GM19035 (cell line): ENCODE data around the gene GLS2.
"Not testable (repeated sequence)": the region's sequence is repeated elsewhere in the genome, so short reads cannot be mapped to it uniquely, and the experiment has no call there.

Source experiments
- ATAC-seq: cut with Tn5 transposase; IDR thresholded peaks from one replicate; pipeline ENCODE4 v1.9.1; 2021; ENCODE audit not compliant: unreplicated experiment

GLS2 gene

DNA sequence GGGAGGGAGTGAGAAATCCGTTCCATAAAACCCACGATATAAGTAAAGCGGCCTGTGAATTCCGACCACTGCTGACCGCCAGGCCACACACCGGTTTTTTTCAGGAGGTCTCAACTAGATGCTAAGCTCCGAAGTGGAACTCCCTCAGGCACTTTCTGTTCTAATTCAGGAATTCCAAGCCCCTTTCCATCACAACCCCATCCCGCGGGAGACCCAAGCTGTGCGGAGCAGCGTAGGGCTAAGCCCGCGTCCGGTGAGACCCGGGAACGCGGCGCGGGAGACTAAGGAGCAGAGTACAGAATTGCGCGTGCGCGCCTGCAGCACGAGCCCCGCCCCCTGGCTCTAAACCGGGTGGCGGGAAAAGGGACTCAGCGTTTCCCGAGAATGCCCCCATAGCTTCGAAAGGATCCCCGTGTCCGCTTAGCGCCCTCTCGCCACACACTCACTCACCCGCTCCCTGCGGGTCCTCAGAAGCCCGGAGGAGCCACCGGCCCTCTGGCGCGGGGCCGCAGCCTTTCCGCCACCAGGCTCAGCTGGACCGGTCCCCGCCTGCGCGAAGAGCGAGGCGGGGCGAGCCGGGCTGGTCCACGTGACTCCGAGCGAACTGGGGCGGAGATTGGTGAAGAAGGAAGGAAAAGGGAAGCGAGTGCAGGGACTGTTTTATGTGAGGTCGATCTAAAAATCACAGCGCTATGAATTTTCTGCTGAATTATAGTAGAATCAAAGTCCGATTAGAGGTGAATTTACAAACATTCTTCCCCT lies 38.9 kb downstream of the GLS2 start, which contains the start of gene TIMELESS:
Gene TIMELESS (minus strand): TSS at position 567 of the 762 bp plus-strand sequence. CDS start 15,256 bp downstream, outside the sequence.
- ATAC-seq = peak; percentile 97

DNA sequence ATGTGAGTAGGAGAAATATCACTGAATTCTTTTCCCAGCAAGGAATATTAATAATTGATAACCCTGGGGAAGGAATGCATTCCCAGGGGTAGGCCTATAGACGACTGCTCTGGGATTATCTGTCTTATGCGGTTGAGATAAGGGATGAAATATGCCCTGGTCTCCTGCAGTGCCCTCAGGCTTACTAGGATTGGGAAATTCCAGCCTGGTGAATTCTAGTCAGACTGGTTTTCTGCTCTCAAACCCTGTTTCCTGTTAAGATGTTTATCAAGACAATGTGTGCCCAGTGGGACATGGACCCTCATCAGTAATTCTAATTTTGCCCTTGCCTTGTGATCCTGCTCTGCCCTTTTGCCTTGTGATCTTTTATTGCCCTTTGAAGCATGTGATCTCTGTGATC lies 44.8 kb downstream of the GLS2 start:
- ATAC-seq = not testable (repeated sequence)

DNA sequence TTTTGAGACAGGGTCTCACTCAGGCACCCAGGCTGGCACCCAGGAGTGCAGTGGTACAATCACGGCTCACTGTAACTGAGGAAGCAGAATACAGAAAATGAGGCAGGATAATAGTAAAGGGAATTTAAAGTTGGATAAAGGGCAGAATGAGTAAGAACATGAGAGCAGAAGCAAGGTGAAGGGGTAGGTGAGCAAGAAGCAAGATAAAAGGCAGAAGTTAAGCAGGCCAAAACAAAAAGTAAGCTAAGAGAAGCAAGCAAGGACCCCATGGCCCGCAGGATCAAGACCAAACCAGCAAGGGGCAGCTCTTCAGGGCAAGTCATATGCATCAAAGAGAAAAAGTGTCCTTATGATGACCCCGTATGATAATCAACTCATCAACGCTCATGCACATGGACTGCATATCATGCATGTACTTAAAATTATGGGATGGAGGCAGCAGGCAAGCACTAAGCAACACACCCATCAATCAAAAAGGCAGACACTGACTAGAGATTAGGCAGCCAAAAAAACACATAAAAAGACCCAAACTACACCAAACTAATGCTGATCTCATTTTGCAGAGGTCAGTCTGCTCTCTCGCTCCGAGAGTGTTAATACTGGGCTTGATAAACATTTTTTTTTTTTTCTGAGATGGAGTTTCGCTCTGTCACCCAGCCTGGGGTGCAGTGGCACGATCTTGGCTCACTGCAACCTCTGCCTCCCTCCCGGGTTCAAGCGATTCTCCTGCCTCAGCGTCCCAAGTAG lies 50.4 kb downstream of the GLS2 start:
- no peak for ATAC-seq

DNA sequence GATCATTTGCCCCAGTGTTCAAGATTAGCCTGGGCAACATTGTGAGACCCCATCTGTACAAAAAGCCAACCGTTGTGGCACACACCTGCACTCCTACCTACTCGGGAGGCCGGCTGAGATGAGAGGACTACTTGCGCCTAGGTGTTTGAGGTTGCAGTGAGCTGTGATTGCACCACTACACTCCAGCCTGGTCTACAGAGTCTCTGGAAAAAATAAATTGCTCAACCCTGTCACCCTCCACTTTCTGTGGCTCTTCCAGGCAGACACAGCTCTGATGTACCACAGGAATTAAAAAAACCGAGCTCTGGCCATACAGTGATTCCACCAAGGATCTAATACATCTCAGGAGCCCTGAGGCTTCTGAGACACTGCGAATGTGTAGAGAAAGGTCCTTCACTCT lies 53.1 kb downstream of the GLS2 start:
- ATAC-seq = no peak

DNA sequence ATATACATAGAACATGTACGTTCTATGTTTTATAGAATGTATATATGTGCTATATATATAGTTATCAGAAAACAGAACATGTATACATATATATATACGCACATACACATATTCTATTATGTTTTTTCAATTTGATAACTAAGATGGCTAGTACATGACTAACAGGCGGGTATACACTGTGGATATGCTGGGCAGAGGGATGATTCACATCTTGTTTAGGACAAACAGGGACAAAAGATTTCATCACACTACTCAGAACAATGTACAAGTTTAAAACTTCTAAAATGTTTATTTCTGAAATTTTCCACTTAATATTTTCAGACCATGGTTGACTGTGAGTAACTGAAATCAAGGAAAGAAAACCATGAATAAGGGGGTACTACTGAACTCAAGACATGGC lies 56.1 kb downstream of the GLS2 start:
- no peak for ATAC-seq

DNA sequence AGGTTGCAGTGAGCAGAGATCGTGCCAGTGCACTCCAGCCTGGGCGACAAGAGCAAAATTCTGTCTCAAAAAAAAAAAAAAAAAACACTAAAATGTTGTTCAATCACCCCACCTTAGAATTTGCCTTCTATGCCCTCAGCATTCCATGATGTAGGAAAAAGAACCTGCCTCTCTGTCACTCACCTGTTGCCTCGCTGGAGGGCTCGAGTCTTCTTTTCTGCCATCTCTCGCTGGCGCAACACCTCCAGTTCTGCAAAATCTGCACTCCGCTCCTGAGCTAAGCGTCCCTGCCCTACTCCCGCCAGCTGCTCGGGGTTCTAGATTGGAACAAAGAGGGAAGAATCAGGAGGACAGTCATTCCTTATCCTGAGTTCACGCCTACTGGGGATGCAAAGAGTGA lies 56.7 kb downstream of the GLS2 start:
- ATAC-seq = no peak

DNA sequence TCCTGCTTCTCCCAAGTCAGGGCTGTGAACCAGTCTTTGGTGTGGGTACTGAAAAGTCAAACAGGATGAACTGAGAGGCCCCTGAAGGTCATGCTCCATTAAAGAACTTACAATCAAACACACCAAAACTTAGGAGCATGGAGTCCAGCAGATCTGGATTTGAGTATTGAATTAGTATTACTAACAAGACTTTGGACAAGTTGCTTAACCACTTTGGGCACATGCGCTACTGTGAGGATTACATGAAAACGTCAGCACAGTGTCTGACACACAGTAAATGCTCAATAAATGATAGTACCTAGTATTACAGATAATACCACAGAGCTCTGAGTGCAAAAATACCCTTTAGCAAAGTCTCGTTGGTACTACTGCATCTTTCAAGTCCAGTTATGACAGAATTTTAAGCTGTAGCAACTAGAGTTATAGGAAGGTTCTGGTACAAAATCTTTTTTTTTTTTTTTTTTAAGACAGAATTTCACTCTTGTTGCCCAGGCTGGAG lies 62.0 kb downstream of the GLS2 start:
- ATAC-seq = no peak

DNA sequence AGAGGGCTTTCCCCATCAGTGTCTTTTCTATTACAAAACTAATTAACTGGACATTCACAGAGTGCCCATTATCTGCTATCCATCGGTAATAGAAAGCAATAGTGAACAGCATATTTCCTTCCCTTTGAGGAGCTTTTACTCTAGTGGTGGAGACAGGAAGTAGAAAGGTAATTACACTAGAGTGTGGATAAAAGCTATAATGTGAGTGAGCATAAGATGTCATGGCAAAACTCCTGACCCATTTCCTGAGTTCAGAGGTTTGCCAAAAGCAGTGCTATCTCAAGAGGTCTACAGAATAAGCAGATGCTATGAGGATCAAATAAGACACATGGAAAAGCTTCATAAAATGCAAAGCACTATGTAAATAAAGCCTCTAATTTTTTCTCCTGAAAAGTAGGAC lies 62.8 kb downstream of the GLS2 start:
- ATAC-seq = no peak
